ENCODE results near the gene MRPL37. TPM values are rescaled to one million over a fixed set of nuclear protein-coding genes. Genes with fewer than 3 reads are reported as not detected.

Gene MRPL37
- total RNA-seq, 6 experiments from 2014 or later = 56.2 to 108 (median 73.4) TPM

DNA sequence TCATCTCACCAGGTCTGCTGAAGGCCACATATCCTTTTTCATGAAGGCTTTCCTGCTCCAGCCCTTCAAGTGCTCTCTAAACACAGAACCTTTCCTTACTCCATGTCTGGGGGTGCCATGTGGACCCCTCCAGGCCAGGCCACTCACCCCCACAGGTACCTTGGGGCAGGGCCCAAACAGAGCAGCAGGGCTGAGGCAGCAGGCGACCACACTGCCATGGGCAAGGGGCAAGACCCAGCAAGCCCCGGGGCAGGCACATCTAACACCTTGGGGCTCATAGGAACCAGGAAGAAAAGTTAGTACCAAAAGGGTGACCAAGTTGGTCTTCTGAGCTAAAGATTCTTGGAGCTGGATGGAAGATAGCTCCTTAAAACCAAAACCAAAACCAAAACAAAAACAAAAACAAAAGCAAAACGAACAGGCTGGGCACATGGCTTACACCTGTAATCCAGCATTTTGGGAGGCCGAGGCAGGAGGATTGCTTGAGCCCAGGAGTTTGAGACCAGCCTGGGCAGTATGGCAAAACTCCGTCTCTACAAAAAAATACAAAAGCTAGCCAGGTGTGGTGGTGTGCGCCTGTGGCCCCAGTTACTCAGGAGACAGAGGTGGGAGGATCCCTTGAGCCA is 63.7 kb downstream of the MRPL37 start:
- 61% methylated on average over 3 of the region's 6 CpGs for WGBS (ENCODE audit: insufficient coverage, low coverage, low lambda C conversion rate, missing lambda C conversion rate)
- intact Hi-C loops (cut with DNase I) = no loop called here
- H3K36me3 ChIP-seq = no peaks in the 10 kb centered on the region

GRCh38 chr1:54265126-54265525 is 65.2 kb downstream of the MRPL37 start:
- no peak for DNase-seq
- WGBS (ENCODE audit: insufficient coverage, low coverage, low lambda C conversion rate, missing lambda C conversion rate) = 90% methylated on average over 2 of the region's 8 CpGs
- H3K27me3 ChIP-seq = no peaks in the 10 kb centered on the region
- TF ChIP-seq POLR2A (IDR thresholded peaks at IDR 0.05) (no peak), CTCF (IDR thresholded peaks at IDR 0.05) (no peak)
- H3K27ac ChIP-seq = no peak overlapping the region
- no peak overlapping the region for H3K4me3 ChIP-seq
- intact Hi-C loops (cut with DNase I) = no loop called here
- no peak for ATAC-seq
- H3K36me3 ChIP-seq = no peaks in the 10 kb centered on the region
- H3K9me3 ChIP-seq = no peaks in the 10 kb centered on the region
- peaks cover 0 to 8% (median 0%) of the 10 kb centered on the region in 4 donors for H3K4me1 ChIP-seq

More for the DNA sequence above, 63.7 kb downstream of the MRPL37 start:
- no peaks in the 10 kb centered on the region for H3K9me3 ChIP-seq
- H3K27me3 ChIP-seq = no peaks in the 10 kb centered on the region
- no peak overlapping the region for H3K4me3 ChIP-seq
- H3K27ac ChIP-seq = no peak overlapping the region
- no peak for ATAC-seq
- TF ChIP-seq POLR2A (IDR thresholded peaks at IDR 0.05) (no peak), CTCF (IDR thresholded peaks at IDR 0.05) (no peak)
- H3K4me1 ChIP-seq = peaks cover 0 to 8% (median 0%) of the 10 kb centered on the region in 4 donors
- DNase-seq = no peak

- no peak for ATAC-seq
- TF ChIP-seq CTCF (IDR thresholded peaks at IDR 0.05) (no peak), POLR2A (IDR thresholded peaks at IDR 0.05) (no peak)
- Histone ChIP-seq H3K27ac (no peak overlapping the region), H3K4me1 (peaks cover 0 to 8% (median 0%) of the 10 kb centered on the region in 4 donors), H3K9me3 (no peaks in the 10 kb centered on the region), H3K27me3 (no peaks in the 10 kb centered on the region), H3K4me3 (no peak overlapping the region), H3K36me3 (no peaks in the 10 kb centered on the region)
- intact Hi-C loops (cut with DNase I) = no loop called here
- WGBS (ENCODE audit: insufficient coverage, low coverage, low lambda C conversion rate, missing lambda C conversion rate) = 63% methylated on average over 2 of the region's 6 CpGs
- no peak for DNase-seq
Observed at GRCh38 chr1:54265659-54266058, 65.7 kb downstream of the MRPL37 start.

DNA sequence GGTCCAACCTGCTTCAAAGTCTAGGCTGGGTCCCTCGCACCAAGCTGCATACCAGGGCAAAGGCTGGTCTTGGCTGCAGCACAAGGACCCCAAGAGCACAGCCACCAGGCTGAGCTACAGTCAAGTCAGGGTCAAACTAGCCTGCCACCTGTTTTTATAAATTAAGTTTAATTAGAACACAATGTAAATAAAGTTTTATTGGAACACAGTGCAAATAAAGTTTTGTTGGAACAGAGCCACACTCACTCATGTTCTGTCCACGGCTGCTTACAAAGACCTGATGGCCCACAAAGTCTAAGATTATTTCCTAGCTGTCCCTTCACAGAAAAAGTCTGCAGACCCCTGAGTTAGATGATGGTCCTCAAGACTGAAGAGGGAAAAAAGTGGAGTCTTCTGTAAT is 66.2 kb downstream of the MRPL37 start:
- WGBS (ENCODE audit: insufficient coverage, low coverage, low lambda C conversion rate, missing lambda C conversion rate) = 88% methylated on average over 2 of the region's 2 CpGs
- ATAC-seq = no peak
- no peaks in the 10 kb centered on the region for H3K27me3 ChIP-seq
- intact Hi-C loops (cut with DNase I) = no loop called here
- no peaks in the 10 kb centered on the region for H3K9me3 ChIP-seq
- no peak overlapping the region for H3K4me3 ChIP-seq
- H3K27ac ChIP-seq = no peak overlapping the region
- peaks cover 0 to 10% (median 2%) of the 10 kb centered on the region in 4 donors for H3K4me1 ChIP-seq
- TF ChIP-seq CTCF (IDR thresholded peaks at IDR 0.05) (no peak), POLR2A (IDR thresholded peaks at IDR 0.05) (no peak)
- DNase-seq = no peak
- H3K36me3 ChIP-seq = no peaks in the 10 kb centered on the region

All from right lobe of liver (tissue), 6 donors.